Ascending aorta (tissue), 2 donors: ENCODE data around the gene DIAPH2. TPM values are rescaled to one million over a fixed set of nuclear protein-coding genes. Genes with fewer than 3 reads are reported as not detected.

Experiments
- DNase-seq, 2 donors: peaks; one replicate each; pipeline ENCODE4 v3.0.0-alpha.2; 2019; ENCODE audit warnings: low spot score in 2 of 2
- H3K27ac ChIP-seq, 2 donors: fragments of 200-600 bp; sonication (generic); one replicate each; pipeline ENCODE4 v1.5.1; 2016 to 2017; ENCODE audit warnings: mild to moderate bottlenecking in 1 of 2
- H3K27me3 ChIP-seq: fragments of 200-600 bp; sonication (generic); one replicate; pipeline ENCODE4 v1.5.1; 2017
- H3K36me3 ChIP-seq, 2 donors: fragments of 200-600 bp; sonication (generic); one replicate each; pipeline ENCODE4 v1.5.1; 2016
- H3K4me1 ChIP-seq, 2 donors: fragments of 200-600 bp; sonication (generic); one replicate each; pipeline ENCODE4 v1.5.1; 2016 to 2017; ENCODE audit warnings: mild to moderate bottlenecking in 1 of 2
- H3K4me3 ChIP-seq, 2 donors: fragments of 200-600 bp; sonication (generic); one replicate each; pipeline ENCODE4 v1.5.1; 2016 to 2017; ENCODE audit warnings: mild to moderate bottlenecking in 1 of 2
- H3K9me3 ChIP-seq, 2 donors: fragments of 200-600 bp; sonication (generic); one replicate each; pipeline ENCODE4 v1.5.1; 2016
- intact Hi-C: fragments of 100-400 bp; cut with DNase I; formaldehyde crosslinking; loops from one replicate; pipeline ENCODE4 v1.15.1; 2023
- total RNA-seq: library from RNA; depleted of rRNA; stranded (reverse); fragments of >200 nt; gene quantifications from one replicate; pipeline ENCODE4 v1.1.0, GENCODE V29; 2016
- TF ChIP-seq, protein P1 (sequence below), 3 experiments: fragments of 200-600 bp in 2 of 3; fragments of 450-650 bp in 1 of 3; sonication (generic) in 2 of 3; IDR thresholded peaks; one replicate each; pipeline ENCODE4 v1.5.1; 2016 to 2019; ENCODE audit warnings: antibody characterized with exemption in 3 of 3, mild to moderate bottlenecking in 1 of 3, moderate library complexity in 1 of 3

Gene DIAPH2
- total RNA-seq, 1 donor from 2014 or later, result 27.9 TPM

DNA sequence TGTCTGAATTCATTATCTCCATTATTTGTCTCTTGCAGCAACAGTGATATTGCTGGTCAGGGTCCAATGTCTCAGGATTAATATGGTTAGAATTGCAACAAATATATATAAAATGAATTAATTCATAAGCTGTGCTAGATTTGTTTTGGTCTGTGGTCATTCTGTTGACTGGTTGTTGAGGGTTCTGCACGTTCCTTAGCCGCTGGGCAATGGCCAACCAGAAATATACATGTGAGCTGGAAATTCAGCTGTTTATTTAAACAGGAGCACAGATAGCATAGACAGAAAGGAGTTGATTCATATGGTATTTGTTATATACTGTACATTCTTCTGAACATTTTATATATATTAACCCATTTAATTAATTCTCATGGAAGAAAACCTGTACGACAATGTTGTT, 299.9 kb downstream of the DIAPH2 start:
- H3K9me3 ChIP-seq, result no peaks in the 10 kb centered on the region
- no peaks in the 10 kb centered on the region for H3K4me1 ChIP-seq
- intact Hi-C loops, result no loop called here
- TF ChIP-seq, protein P1, sequence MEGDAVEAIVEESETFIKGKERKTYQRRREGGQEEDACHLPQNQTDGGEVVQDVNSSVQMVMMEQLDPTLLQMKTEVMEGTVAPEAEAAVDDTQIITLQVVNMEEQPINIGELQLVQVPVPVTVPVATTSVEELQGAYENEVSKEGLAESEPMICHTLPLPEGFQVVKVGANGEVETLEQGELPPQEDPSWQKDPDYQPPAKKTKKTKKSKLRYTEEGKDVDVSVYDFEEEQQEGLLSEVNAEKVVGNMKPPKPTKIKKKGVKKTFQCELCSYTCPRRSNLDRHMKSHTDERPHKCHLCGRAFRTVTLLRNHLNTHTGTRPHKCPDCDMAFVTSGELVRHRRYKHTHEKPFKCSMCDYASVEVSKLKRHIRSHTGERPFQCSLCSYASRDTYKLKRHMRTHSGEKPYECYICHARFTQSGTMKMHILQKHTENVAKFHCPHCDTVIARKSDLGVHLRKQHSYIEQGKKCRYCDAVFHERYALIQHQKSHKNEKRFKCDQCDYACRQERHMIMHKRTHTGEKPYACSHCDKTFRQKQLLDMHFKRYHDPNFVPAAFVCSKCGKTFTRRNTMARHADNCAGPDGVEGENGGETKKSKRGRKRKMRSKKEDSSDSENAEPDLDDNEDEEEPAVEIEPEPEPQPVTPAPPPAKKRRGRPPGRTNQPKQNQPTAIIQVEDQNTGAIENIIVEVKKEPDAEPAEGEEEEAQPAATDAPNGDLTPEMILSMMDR (IDR thresholded peaks at IDR 0.05), result no peak
- no peak for DNase-seq
- no peak overlapping the region for H3K27ac ChIP-seq
- H3K36me3 ChIP-seq, result peaks cover 0 to 4% of the 10 kb centered on the region in 2 donors
- H3K4me3 ChIP-seq, result no peak overlapping the region
- H3K27me3 ChIP-seq, result no peaks in the 10 kb centered on the region

DNA sequence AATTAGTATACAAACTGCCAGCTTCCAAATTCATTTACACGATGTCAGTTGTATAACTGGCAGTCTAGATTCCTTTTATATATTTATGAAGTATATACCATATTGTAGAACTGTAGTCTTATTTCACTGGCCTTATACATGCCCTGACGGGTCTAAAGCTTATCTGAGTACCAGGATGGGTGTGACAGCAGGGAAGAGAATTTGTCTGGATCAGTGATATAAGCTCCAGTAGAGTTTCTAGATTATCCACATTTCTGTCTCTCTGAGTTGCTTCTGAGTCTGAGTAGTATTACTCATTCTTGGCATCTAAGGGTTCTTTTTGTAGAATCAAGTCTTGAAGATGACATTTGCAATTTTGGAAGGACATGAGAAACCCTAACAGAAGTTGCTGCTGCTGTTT, 300.4 kb downstream of the DIAPH2 start:
- DNase-seq, result no peak
- TF ChIP-seq, protein P1 (IDR thresholded peaks at IDR 0.05), result no peak
- intact Hi-C loops, result no loop called here
- Histone ChIP-seq H3K4me3 (no peak overlapping the region), H3K27ac (no peak overlapping the region), H3K9me3 (no peaks in the 10 kb centered on the region), H3K27me3 (no peaks in the 10 kb centered on the region), H3K4me1 (no peaks in the 10 kb centered on the region), H3K36me3 (peaks cover 0 to under 1% of the 10 kb centered on the region in 2 donors)

DNA sequence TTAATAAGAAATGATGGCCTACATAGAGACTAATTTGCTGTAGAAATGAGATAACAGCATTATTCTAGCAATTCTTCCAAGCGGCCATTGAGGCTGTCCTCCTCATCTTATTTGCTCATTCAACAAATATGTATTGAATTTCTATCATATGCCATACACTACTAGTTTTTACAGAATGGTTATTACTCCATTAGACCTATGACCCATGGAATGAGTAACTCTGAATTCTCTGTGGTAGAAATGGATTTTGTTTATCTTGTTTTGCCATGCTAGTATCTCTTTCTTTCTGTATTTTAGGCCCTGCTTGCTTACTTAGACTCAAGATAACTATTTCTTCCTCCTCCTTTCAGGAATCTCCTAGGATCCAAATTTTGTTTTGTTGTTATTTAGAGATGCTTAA, 302.6 kb downstream of the DIAPH2 start:
- no peaks in the 10 kb centered on the region for H3K9me3 ChIP-seq
- no peaks in the 10 kb centered on the region for H3K4me1 ChIP-seq
- H3K4me3 ChIP-seq, result no peak overlapping the region
- TF ChIP-seq, protein P1 (IDR thresholded peaks at IDR 0.05), result no peak
- H3K27ac ChIP-seq, result no peak overlapping the region
- no peak for DNase-seq
- no peaks in the 10 kb centered on the region for H3K27me3 ChIP-seq
- intact Hi-C loops, result no loop called here
- no peaks in the 10 kb centered on the region for H3K36me3 ChIP-seq

DNA sequence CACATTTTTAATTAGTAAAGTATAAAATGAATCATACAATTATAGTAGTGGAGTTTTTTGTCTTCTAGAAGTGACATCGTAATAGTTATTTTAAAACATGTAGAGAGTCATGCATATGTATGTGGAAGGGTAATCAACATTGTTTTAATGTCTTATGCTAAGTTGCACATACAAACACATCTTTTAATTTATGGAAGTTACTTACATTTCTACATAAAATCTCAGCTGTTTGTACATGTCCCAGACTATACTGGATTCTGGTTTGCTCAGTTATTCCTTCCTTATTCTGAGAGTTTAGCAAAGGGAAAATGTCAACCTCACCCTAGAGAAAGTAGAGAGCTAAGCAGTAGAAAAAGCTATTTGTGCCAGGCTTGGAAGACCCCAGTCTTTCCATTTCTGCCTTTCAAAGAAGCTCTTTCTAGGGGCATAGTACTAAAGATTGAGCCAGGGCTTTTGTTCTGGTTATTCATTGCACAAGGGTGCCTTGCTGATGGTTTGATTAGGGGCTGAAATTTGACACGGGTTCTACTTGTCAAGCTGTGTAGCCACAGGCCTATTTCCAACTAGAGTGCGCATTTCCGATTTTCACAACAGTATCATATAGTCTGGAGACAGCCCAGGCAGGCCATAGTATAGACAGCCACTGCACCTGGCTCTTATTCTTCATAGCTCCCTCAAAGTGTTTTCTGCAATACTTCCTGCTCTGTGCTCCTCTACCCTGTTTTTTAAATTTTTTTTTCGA, 305.4 kb downstream of the DIAPH2 start:
- no peak for DNase-seq
- no peak overlapping the region for H3K4me3 ChIP-seq
- no peak overlapping the region for H3K27ac ChIP-seq
- intact Hi-C loops, result no loop called here
- H3K27me3 ChIP-seq, result no peaks in the 10 kb centered on the region
- TF ChIP-seq, protein P1 (IDR thresholded peaks at IDR 0.05), result no peak
- H3K9me3 ChIP-seq, result no peaks in the 10 kb centered on the region
- no peaks in the 10 kb centered on the region for H3K4me1 ChIP-seq
- no peaks in the 10 kb centered on the region for H3K36me3 ChIP-seq

DNA sequence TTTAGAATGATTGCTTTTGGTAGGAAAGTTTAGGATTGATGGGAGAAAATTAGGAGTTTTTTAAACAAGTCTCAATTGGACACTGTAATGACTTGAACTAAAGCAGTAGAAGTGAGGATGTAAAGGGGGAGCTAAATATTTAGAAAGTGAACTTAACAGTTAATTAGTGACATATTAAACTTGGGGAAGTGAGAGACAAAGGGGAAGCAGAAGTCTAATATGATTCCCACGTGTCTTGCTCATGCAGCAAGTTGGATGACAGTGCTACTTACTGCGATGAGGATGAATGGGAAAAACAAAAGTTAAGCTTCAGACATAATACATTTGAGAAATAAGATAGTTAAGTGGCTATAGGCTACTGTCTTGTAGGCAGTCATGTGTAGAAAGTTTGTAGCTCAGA, 309.5 kb downstream of the DIAPH2 start:
- TF ChIP-seq, protein P1 (IDR thresholded peaks at IDR 0.05), result no peak
- Histone ChIP-seq H3K27me3 (no peaks in the 10 kb centered on the region), H3K36me3 (no peaks in the 10 kb centered on the region), H3K4me1 (no peaks in the 10 kb centered on the region), H3K9me3 (no peaks in the 10 kb centered on the region), H3K27ac (no peak overlapping the region), H3K4me3 (no peak overlapping the region)
- intact Hi-C loops, result no loop called here
- DNase-seq, result no peak
